Measurements from ENCODE around the gene PMFBP1.

- TF ChIP-seq SMC3 (conservative IDR thresholded peaks at IDR 0.05; ENCODE audit: poor library complexity) (no peak), CTCF (IDR thresholded peaks at IDR 0.05; ENCODE audit: poor library complexity, severe bottlenecking) (no peak), POLR2AphosphoS5 (IDR thresholded peaks at IDR 0.05) (no peak), EP300 (conservative IDR thresholded peaks at IDR 0.05; ENCODE audit: poor library complexity, severe bottlenecking) (no peak), RAD21 (conservative IDR thresholded peaks at IDR 0.05) (no peak), REST (IDR thresholded peaks at IDR 0.05; ENCODE audit: borderline replicate concordance) (no peak), TAF1 (IDR thresholded peaks at IDR 0.05; ENCODE audit: low read depth) (no peak)
These were observed 15.6 kb upstream of the PMFBP1 start for GRCh38 chr16:72187551-72187950.
